ENCODE results near the gene TPH2.

- TF ChIP-seq CTCF (IDR thresholded peaks at IDR 0.05) (no peak), POLR2A (IDR thresholded peaks at IDR 0.05) (no peak)
Measured at GRCh38 chr12:71900091-71900490, 38.6 kb upstream of the TPH2 start.
